ENCODE results near the gene DACT3. TPM values are rescaled to one million over a fixed set of nuclear protein-coding genes. Genes with fewer than 3 reads are reported as not detected.
"Not testable (repeated sequence)": the region's sequence is repeated elsewhere in the genome, so short reads cannot be mapped to it uniquely, and the experiment has no call there.

DACT3 gene
- total RNA-seq, 1 experiment from 2014 or later: 1.9 TPM

DNA sequence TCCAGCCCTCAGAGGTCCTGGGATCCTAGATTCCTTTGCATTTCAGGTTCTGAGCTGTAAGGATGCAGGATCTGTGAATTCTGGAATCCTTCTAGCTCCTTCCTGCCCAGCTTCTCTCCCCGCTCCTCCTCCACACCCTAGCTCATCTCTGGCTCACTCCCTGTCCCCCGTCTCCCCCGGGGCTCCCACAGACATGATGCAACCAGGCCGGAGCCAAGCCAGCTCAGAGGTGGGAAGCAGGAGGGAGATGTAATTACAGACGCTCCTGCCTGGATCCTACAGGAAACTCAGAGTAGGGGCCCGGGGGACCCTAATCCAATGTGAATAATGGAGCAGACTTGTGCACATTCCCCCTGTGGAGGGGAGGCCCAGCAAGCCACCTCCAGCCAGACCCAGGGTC, 29.5 kb downstream of the DACT3 start:
- Histone ChIP-seq H3K9me3 (ENCODE audit: low read length) (no peaks in the 10 kb centered on the region), H2AFZ (ENCODE audit: low read length) (no peak overlapping the region), H3K79me2 (ENCODE audit: low read length) (no peaks in the 10 kb centered on the region), H3K36me3 (ENCODE audit: low read depth, low read length) (no peaks in the 10 kb centered on the region), H3K4me2 (ENCODE audit: low read length) (no peak overlapping the region), H3K9me2 (replicated peaks; ENCODE audit: low read length) (no peaks in the 10 kb centered on the region), H4K20me1 (ENCODE audit: low read length) (no peaks in the 10 kb centered on the region), H3K9ac (ENCODE audit: low read length) (no peak overlapping the region), H3F3A (ENCODE audit: low read length, unreplicated experiment) (no peaks in the 10 kb centered on the region), H3K4me3 (ENCODE audit: low read length) (no peak overlapping the region), H3K27me3 (ENCODE audit: low read length) (no peaks in the 10 kb centered on the region), H3K4me1 (ENCODE audit: insufficient read depth, low read length) (0 out of 2 replicates have a peak, but pooled peaks cover 6% of the 10 kb centered on the region), H3K27ac (ENCODE audit: low read length) (no peak overlapping the region)
- no peak for DNase-seq
- TF ChIP-seq EZH2phosphoT487 (IDR thresholded peaks at IDR 0.05; ENCODE audit: borderline replicate concordance, low read length) (no peak), EZH2 (IDR thresholded peaks at IDR 0.05; ENCODE audit: low read length, unreplicated experiment) (no peak)
- TF ChIP-seq, protein P1, sequence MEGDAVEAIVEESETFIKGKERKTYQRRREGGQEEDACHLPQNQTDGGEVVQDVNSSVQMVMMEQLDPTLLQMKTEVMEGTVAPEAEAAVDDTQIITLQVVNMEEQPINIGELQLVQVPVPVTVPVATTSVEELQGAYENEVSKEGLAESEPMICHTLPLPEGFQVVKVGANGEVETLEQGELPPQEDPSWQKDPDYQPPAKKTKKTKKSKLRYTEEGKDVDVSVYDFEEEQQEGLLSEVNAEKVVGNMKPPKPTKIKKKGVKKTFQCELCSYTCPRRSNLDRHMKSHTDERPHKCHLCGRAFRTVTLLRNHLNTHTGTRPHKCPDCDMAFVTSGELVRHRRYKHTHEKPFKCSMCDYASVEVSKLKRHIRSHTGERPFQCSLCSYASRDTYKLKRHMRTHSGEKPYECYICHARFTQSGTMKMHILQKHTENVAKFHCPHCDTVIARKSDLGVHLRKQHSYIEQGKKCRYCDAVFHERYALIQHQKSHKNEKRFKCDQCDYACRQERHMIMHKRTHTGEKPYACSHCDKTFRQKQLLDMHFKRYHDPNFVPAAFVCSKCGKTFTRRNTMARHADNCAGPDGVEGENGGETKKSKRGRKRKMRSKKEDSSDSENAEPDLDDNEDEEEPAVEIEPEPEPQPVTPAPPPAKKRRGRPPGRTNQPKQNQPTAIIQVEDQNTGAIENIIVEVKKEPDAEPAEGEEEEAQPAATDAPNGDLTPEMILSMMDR (conservative IDR thresholded peaks at IDR 0.05; ENCODE audit: low read depth, low read length): no peak
- intact Hi-C loops (cut with micrococcal nuclease): no loop called here
- BruUV-seq (replicated peaks): no TSS peak
- POLR2A ChIA-PET (ENCODE audit: unreplicated experiment): no interaction called here
- CTCF ChIA-PET: no interaction called here
- ATAC-seq: no peak

DNA sequence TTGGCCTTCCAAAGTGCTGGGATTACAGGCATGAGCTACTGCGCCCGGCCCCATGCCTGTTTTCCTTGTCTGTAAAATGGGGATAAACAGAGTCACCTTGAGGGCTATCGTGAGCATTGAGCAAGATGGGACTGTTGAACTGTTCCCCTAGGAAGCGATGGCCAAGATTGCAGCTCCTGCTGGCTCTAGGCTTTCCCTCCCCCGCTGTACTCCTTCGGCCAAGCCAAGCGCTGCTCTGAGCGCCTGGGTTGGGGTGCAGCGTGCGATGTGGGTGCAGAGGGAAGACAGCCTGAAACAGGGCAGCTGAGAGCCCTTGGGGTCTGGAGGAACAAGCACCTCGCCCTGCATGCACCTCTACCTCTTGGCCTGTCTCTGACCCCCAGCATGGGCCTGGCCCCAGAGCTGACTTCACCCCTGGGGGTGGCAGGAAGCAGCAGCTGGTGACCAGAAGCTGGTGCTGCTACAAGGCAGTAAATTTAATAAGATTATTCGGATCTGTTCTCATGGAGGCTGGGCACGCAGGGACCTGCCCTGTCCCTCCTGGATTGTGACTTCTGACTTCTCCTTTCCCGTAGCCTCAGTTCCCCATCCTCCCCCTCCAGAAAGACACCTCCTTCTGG, 30.3 kb downstream of the DACT3 start:
- Histone ChIP-seq H2AFZ (ENCODE audit: low read length) (no peak overlapping the region), H3F3A (ENCODE audit: low read length, unreplicated experiment) (no peaks in the 10 kb centered on the region), H3K9ac (ENCODE audit: low read length) (no peak overlapping the region), H3K9me2 (replicated peaks; ENCODE audit: low read length) (no peaks in the 10 kb centered on the region), H3K36me3 (ENCODE audit: low read depth, low read length) (no peaks in the 10 kb centered on the region), H3K4me2 (ENCODE audit: low read length) (no peak overlapping the region), H3K27me3 (ENCODE audit: low read length) (no peaks in the 10 kb centered on the region), H3K27ac (ENCODE audit: low read length) (no peak overlapping the region), H3K79me2 (ENCODE audit: low read length) (no peaks in the 10 kb centered on the region), H3K9me3 (ENCODE audit: low read length) (no peaks in the 10 kb centered on the region), H3K4me3 (ENCODE audit: low read length) (no peak overlapping the region), H3K4me1 (ENCODE audit: insufficient read depth, low read length) (0 out of 2 replicates have a peak, but pooled peaks cover 6% of the 10 kb centered on the region), H4K20me1 (ENCODE audit: low read length) (no peaks in the 10 kb centered on the region)
- ChIA-PET POLR2A (ENCODE audit: unreplicated experiment) (no interaction called here), CTCF (no interaction called here)
- ATAC-seq (no peak), DNase-seq (no peak)
- no peak for TF ChIP-seq EZH2phosphoT487 (IDR thresholded peaks at IDR 0.05; ENCODE audit: borderline replicate concordance, low read length)
- TF ChIP-seq, protein P1 (conservative IDR thresholded peaks at IDR 0.05; ENCODE audit: low read depth, low read length): no peak
- no peak for TF ChIP-seq EZH2 (IDR thresholded peaks at IDR 0.05; ENCODE audit: low read length, unreplicated experiment)
- intact Hi-C loops (cut with micrococcal nuclease): no loop called here
- BruUV-seq (replicated peaks): no TSS peak

DNA sequence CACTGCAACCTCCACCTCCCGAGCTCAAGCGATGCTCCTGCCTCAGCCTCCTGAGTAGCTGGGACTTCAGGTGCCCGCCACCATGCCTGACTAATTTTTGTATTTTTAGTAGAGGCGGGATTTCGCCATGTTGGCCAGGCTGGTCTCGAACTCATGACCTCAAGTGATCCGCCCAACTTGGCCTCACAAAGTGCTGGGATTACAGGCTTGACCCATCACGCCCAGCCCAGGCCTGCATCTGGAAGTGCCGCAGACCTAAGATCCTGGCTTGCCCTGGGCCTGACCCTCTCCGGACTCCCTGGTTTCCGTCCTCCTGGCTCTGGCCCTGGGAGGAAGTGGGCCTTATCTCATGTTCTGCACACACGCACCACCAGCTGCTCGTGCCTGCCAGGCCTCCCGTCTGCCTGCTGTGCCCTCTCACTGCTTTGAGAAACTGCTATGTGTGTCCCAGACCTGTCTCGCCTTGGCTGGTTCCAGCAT, 31.4 kb downstream of the DACT3 start:
- Histone ChIP-seq H3K4me3 (ENCODE audit: low read length) (no peak overlapping the region), H3K4me2 (ENCODE audit: low read length) (no peak overlapping the region), H3K9me2 (replicated peaks; ENCODE audit: low read length) (no peaks in the 10 kb centered on the region), H3K36me3 (ENCODE audit: low read depth, low read length) (no peaks in the 10 kb centered on the region), H2AFZ (ENCODE audit: low read length) (no peak overlapping the region), H3K27me3 (ENCODE audit: low read length) (no peaks in the 10 kb centered on the region), H3K9ac (ENCODE audit: low read length) (no peak overlapping the region), H3K79me2 (ENCODE audit: low read length) (no peaks in the 10 kb centered on the region), H3K4me1 (ENCODE audit: insufficient read depth, low read length) (0 out of 2 replicates have a peak, but pooled peaks cover 6% of the 10 kb centered on the region), H3F3A (ENCODE audit: low read length, unreplicated experiment) (no peaks in the 10 kb centered on the region), H4K20me1 (ENCODE audit: low read length) (no peaks in the 10 kb centered on the region), H3K9me3 (ENCODE audit: low read length) (no peaks in the 10 kb centered on the region), H3K27ac (ENCODE audit: low read length) (no peak overlapping the region)
- CTCF ChIA-PET: no interaction called here
- no TSS peak for BruUV-seq (replicated peaks)
- POLR2A ChIA-PET (ENCODE audit: unreplicated experiment): no interaction called here
- no peak for TF ChIP-seq EZH2 (IDR thresholded peaks at IDR 0.05; ENCODE audit: low read length, unreplicated experiment)
- ATAC-seq (no peak), DNase-seq (no peak)
- intact Hi-C loops (cut with micrococcal nuclease): no loop called here

DNA sequence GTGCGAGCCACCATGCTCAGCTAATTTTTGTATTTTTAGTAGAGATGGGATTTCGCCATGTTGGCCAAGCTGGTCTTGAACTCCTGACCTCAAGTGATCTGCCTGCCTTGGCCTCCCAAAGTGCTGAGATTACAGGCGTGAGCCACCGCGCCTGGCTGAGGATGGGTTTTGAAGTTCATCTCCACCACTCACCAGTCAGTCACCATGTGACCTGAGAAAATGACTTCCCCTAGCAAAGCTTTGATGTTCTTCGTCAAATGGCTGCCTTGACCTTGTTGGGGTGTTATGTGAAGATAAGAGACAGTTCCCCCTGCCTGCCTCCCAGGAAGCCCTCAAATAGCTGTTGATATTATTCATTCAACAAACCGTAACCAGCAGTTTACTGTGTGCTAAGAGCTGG, 32.0 kb downstream of the DACT3 start:
- H3K79me2 ChIP-seq (ENCODE audit: low read length); H4K20me1 ChIP-seq (ENCODE audit: low read length); POLR2A ChIA-PET (ENCODE audit: unreplicated experiment); DNase-seq; CTCF ChIA-PET; H3K4me1 ChIP-seq (ENCODE audit: insufficient read depth, low read length); ATAC-seq; H3K9me3 ChIP-seq (ENCODE audit: low read length); H3K9me2 ChIP-seq (replicated peaks; ENCODE audit: low read length); H2AFZ ChIP-seq (ENCODE audit: low read length); H3K4me2 ChIP-seq (ENCODE audit: low read length); H3K4me3 ChIP-seq (ENCODE audit: low read length); H3K36me3 ChIP-seq (ENCODE audit: low read depth, low read length); H3K27me3 ChIP-seq (ENCODE audit: low read length); H3K27ac ChIP-seq (ENCODE audit: low read length); H3K9ac ChIP-seq (ENCODE audit: low read length); intact Hi-C loops (cut with micrococcal nuclease); BruUV-seq (replicated peaks); H3F3A ChIP-seq (ENCODE audit: low read length, unreplicated experiment): not testable (repeated sequence)
